ENCODE results near the gene DNAH8. TPM values are rescaled to one million over a fixed set of nuclear protein-coding genes. Genes with fewer than 3 reads are reported as not detected.

Gene DNAH8
- total and polyA plus RNA-seq, 2 donors (not counting 3 experiments of a cell fraction or from before 2014, with no cell fraction given) = 0.29 to 0.61 TPM

DNA sequence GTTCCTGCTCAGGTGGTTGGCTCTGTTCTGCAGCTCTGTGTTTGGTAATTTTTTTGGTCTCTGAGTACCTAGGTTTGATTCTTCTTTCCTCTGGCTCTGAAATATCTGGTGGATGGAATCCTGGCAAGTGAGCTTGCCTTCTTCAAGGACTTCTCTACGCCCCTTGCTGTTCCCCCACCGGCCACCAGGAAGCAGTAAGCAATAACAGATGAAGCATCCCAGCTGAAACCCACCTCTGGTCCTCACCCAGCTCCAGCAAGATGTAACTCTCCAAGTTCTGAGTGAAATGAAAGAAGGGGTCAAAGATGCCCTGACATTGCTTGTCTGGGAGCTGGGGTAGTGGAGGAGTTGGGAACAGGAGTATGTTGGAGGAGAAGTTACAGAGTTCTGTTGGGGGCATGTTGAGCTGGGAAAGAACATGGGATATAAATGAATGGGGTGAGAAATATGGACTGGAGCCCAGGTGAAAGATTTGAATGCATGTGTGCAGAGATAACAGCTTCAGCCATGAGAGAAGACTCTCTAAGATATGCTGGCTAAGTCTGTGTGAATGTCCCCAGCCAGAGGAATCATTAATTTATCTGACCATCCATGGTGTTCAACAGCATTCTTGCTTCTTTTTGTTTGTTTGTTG lies 282.1 kb downstream of the DNAH8 start:
- Histone ChIP-seq H3K4me1 (ENCODE audit: control insufficient read depth, extremely low read depth, insufficient read depth, low read length) (no peaks in the 10 kb centered on the region), H3K4me2 (ENCODE audit: insufficient read depth, low read length) (no peak overlapping the region), H3K27me3 (ENCODE audit: control insufficient read depth in 2 of 2, insufficient read depth in 2 of 2, low read length in 2 of 2) (peaks cover 4 to 9% of the 10 kb centered on the region in 2 experiments), H3K27ac (ENCODE audit: insufficient read depth, low read depth, low read length) (no peak overlapping the region), H3K4me3 (replicated peaks in 1 of 3; ENCODE audit: insufficient read depth in 1 of 3, low read depth in 1 of 3, low read length in 3 of 3) (no peak overlapping the region), H2AFZ (ENCODE audit: low read depth, low read length) (no peak overlapping the region), H3K36me3 (ENCODE audit: control insufficient read depth in 2 of 2, extremely low read depth in 1 of 2, insufficient read depth in 2 of 2, low read length in 2 of 2) (no peaks in the 10 kb centered on the region), H4K20me1 (replicated peaks; ENCODE audit: control insufficient read depth, extremely low read depth, insufficient read depth, low read length) (no peaks in the 10 kb centered on the region), H3K79me2 (ENCODE audit: control insufficient read depth, insufficient read depth, low read length) (no peaks in the 10 kb centered on the region), H3K9ac (replicated peaks; ENCODE audit: extremely low read depth, insufficient read depth, low read length) (no peak overlapping the region), H3K9me3 (replicated peaks; ENCODE audit: control insufficient read depth, insufficient read depth, low read length) (no peaks in the 10 kb centered on the region), H3K9me1 (replicated peaks; ENCODE audit: control insufficient read depth, extremely low read depth, insufficient read depth, low read length) (no peaks in the 10 kb centered on the region)
- ChIA-PET CTCF (interaction anchor here (0.7 to 4.0 kb wide), 14 partner anchors 10 to 318 kb away, joined by 3 to 60 read pairs (median 4); no protein-coding TSS in a partner anchor), POLR2A (no interaction called here)
- DNase-seq (ENCODE audit: low read depth, low spot score) = peak; percentile 18
- BruUV-seq (replicated peaks) = no TSS peak
- peak; percentile 55 for FAIRE-seq
- dilution Hi-C loops (cut with MboI; ENCODE audit: extremely low pct_ligation_motif_present, low sequenced_read_pairs) (no loop called here), intact Hi-C loops (cut with micrococcal nuclease) (loop anchor here (1.0 kb wide), 2 partner anchors 306 to 313 kb away; no protein-coding TSS in a partner anchor)
- no peak for TF ChIP-seq POLR2AphosphoS5 (IDR thresholded peaks at IDR 0.05; ENCODE audit: insufficient read depth, low read depth, low read length)
- TF ChIP-seq, protein P1, sequence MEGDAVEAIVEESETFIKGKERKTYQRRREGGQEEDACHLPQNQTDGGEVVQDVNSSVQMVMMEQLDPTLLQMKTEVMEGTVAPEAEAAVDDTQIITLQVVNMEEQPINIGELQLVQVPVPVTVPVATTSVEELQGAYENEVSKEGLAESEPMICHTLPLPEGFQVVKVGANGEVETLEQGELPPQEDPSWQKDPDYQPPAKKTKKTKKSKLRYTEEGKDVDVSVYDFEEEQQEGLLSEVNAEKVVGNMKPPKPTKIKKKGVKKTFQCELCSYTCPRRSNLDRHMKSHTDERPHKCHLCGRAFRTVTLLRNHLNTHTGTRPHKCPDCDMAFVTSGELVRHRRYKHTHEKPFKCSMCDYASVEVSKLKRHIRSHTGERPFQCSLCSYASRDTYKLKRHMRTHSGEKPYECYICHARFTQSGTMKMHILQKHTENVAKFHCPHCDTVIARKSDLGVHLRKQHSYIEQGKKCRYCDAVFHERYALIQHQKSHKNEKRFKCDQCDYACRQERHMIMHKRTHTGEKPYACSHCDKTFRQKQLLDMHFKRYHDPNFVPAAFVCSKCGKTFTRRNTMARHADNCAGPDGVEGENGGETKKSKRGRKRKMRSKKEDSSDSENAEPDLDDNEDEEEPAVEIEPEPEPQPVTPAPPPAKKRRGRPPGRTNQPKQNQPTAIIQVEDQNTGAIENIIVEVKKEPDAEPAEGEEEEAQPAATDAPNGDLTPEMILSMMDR (IDR thresholded peaks at IDR 0.05; ENCODE audit: extremely low read depth in 1 of 2, insufficient read depth in 1 of 2, low read depth in 1 of 2, low read length in 2 of 2) = peak; percentile 37 to 67
- TF ChIP-seq JUN (IDR thresholded peaks at IDR 0.05; ENCODE audit: borderline replicate concordance, insufficient read depth, insufficient read length, low read depth) = no peak

DNA sequence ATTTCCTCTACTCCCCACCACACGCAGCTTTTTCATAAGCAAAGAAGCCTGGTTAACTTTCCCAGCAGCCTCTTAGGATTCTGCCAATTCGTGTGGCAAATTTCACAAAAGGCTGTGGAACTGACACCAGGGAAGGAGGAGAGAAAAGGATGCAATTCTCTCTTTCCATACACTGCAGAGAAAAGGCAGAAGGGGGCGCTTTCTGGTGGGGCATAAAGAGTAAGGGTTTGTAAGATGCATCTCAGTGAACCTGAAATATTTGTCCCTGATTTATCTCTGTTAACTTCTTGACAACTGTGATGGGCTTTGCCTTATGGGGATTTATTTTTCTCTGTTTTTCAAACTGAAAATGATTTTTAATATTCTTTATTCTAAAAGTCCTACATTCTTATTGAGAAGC lies 288.0 kb downstream of the DNAH8 start:
- Histone ChIP-seq H3K9me1 (replicated peaks; ENCODE audit: control insufficient read depth, extremely low read depth, insufficient read depth, low read length) (no peaks in the 10 kb centered on the region), H3K36me3 (ENCODE audit: control insufficient read depth in 2 of 2, extremely low read depth in 1 of 2, insufficient read depth in 2 of 2, low read length in 2 of 2) (no peaks in the 10 kb centered on the region), H3K79me2 (ENCODE audit: control insufficient read depth, insufficient read depth, low read length) (no peaks in the 10 kb centered on the region), H3K9ac (replicated peaks; ENCODE audit: extremely low read depth, insufficient read depth, low read length) (no peak overlapping the region), H3K4me3 (replicated peaks in 1 of 3; ENCODE audit: insufficient read depth in 1 of 3, low read depth in 1 of 3, low read length in 3 of 3) (no peak overlapping the region), H3K4me1 (ENCODE audit: control insufficient read depth, extremely low read depth, insufficient read depth, low read length) (no peaks in the 10 kb centered on the region), H3K27ac (ENCODE audit: insufficient read depth, low read depth, low read length) (no peak overlapping the region), H3K27me3 (ENCODE audit: control insufficient read depth in 2 of 2, insufficient read depth in 2 of 2, low read length in 2 of 2) (peaks cover 11 to 26% of the 10 kb centered on the region in 2 experiments), H3K4me2 (ENCODE audit: insufficient read depth, low read length) (no peak overlapping the region), H4K20me1 (replicated peaks; ENCODE audit: control insufficient read depth, extremely low read depth, insufficient read depth, low read length) (no peaks in the 10 kb centered on the region), H2AFZ (ENCODE audit: low read depth, low read length) (no peak overlapping the region), H3K9me3 (replicated peaks; ENCODE audit: control insufficient read depth, insufficient read depth, low read length) (no peaks in the 10 kb centered on the region)
- no TSS peak for BruUV-seq (replicated peaks)
- CTCF ChIA-PET = interaction anchor here (0.6 to 1.0 kb wide), 3 partner anchors 9 to 162 kb away, joined by 3 read pairs; no protein-coding TSS in a partner anchor
- POLR2A ChIA-PET = no interaction called here
- FAIRE-seq (no peak), DNase-seq (ENCODE audit: low read depth, low spot score) (no peak)
- intact Hi-C loops (cut with micrococcal nuclease) = no loop called here
- TF ChIP-seq, protein P1 (IDR thresholded peaks at IDR 0.05; ENCODE audit: extremely low read depth in 1 of 2, insufficient read depth in 1 of 2, low read depth in 1 of 2, low read length in 2 of 2) = peak in 1 of 2 donors; percentile 10
- TF ChIP-seq POLR2A (IDR thresholded peaks at IDR 0.05; ENCODE audit: low read depth, low read length) = no peak
- dilution Hi-C loops (cut with MboI; ENCODE audit: extremely low pct_ligation_motif_present, low sequenced_read_pairs) = no loop called here
